Lower lobe of right lung (tissue), 2 donors: ENCODE data around the gene CKLF. TPM values are rescaled to one million over a fixed set of nuclear protein-coding genes. Genes with fewer than 3 reads are reported as not detected.

Source experiments
- ATAC-seq, 2 donors: fragments of 200-7000 bp; cut with Tn5 transposase; one replicate each; pipeline ENCODE4 v1.9.1; 2020 to 2022; ENCODE audit warnings: mild to moderate bottlenecking in 2 of 2, moderate library complexity in 2 of 2
- DNase-seq: peaks from one replicate; pipeline ENCODE4 v3.0.0-alpha.2; 2020
- H3K27ac ChIP-seq: fragments of 200-600 bp; one replicate; pipeline ENCODE4 v1.8.0; 2022
- H3K27me3 ChIP-seq: fragments of 200-600 bp; one replicate; pipeline ENCODE4 v1.8.0; 2022; ENCODE audit warnings: low read depth
- H3K36me3 ChIP-seq: fragments of 200-600 bp; one replicate; pipeline ENCODE4 v1.8.0; 2022; ENCODE audit warnings: mild to moderate bottlenecking
- H3K4me1 ChIP-seq: fragments of 200-600 bp; one replicate; pipeline ENCODE4 v1.8.0; 2022
- H3K4me3 ChIP-seq: fragments of 200-600 bp; one replicate; pipeline ENCODE4 v1.8.0; 2022; ENCODE audit warnings: mild to moderate bottlenecking
- H3K9me3 ChIP-seq: fragments of 200-600 bp; one replicate; pipeline ENCODE4 v1.8.0; 2022
- intact Hi-C: fragments of 100-400 bp; cut with DNase I; formaldehyde crosslinking; loops from one replicate; pipeline ENCODE4 v1.11.0; 2022
- total RNA-seq: library from RNA; stranded (reverse); fragmentation: NEBNext Ultra II Directional; extraction: Animal tissue kit (Norgen Biotek cat#: 25700); gene quantifications from one replicate; pipeline ENCODE4 v1.2.1, GENCODE V29; 2021
- TF ChIP-seq, protein P1 (sequence below): fragments of 200-600 bp; IDR thresholded peaks from one replicate; pipeline ENCODE4 v1.8.0; 2022; ENCODE audit warnings: antibody characterized with exemption, mild to moderate bottlenecking
- donor health status: DM: no; HTN: yes; CAD: no; lungs with severe emphysema.

Gene CKLF
- total RNA-seq, 1 donor from 2014 or later = 64.9 TPM

DNA sequence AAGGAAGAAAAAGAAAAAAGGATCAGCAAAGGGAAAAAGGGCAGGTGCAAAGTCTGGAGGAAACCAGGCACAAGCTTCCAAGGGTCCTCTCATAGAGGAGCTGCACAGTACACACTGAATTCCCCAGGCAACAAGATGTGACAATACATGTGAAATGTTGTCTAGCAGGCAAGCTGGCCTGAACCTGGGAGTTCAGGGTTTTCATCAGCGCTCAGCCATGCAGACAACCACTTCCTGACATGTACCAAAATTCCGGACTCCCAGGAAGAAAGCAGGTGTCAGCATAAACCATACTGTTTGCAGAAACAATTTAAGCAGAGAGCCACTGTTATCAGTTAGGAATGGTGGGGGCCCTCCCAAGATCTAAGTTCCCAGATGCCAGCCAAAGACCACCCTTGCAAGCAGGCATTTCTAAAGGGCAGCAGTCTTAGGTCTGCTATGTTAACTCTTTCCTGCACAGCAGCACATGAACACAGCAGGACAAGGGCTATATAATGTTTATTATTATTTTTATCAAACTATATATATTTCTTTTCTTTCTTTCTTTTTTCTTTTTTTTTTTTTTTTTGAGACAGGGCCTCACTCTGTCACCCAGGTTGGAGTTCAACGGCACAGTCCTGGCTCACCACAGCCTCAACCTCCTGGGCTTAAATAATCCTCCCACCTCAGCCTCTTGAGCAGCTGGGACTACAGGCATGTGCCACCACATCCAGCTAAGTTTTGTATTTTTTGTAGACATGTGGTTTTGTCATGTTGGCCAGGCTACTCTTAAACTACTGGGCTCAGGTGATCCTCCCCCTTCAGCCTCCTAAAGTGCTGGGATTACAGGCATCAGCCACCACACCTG lies 12.5 kb upstream of the CKLF start:
- Histone ChIP-seq H3K27ac (no peak overlapping the region), H3K27me3 (no peaks in the 10 kb centered on the region), H3K4me3 (no peak overlapping the region), H3K4me1 (peaks cover 16% of the 10 kb centered on the region), H3K36me3 (peaks cover 68% of the 10 kb centered on the region), H3K9me3 (no peaks in the 10 kb centered on the region)
- intact Hi-C loops = no loop called here
- TF ChIP-seq, protein P1, sequence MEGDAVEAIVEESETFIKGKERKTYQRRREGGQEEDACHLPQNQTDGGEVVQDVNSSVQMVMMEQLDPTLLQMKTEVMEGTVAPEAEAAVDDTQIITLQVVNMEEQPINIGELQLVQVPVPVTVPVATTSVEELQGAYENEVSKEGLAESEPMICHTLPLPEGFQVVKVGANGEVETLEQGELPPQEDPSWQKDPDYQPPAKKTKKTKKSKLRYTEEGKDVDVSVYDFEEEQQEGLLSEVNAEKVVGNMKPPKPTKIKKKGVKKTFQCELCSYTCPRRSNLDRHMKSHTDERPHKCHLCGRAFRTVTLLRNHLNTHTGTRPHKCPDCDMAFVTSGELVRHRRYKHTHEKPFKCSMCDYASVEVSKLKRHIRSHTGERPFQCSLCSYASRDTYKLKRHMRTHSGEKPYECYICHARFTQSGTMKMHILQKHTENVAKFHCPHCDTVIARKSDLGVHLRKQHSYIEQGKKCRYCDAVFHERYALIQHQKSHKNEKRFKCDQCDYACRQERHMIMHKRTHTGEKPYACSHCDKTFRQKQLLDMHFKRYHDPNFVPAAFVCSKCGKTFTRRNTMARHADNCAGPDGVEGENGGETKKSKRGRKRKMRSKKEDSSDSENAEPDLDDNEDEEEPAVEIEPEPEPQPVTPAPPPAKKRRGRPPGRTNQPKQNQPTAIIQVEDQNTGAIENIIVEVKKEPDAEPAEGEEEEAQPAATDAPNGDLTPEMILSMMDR = no peak
- no peak for ATAC-seq
- no peak for DNase-seq

DNA sequence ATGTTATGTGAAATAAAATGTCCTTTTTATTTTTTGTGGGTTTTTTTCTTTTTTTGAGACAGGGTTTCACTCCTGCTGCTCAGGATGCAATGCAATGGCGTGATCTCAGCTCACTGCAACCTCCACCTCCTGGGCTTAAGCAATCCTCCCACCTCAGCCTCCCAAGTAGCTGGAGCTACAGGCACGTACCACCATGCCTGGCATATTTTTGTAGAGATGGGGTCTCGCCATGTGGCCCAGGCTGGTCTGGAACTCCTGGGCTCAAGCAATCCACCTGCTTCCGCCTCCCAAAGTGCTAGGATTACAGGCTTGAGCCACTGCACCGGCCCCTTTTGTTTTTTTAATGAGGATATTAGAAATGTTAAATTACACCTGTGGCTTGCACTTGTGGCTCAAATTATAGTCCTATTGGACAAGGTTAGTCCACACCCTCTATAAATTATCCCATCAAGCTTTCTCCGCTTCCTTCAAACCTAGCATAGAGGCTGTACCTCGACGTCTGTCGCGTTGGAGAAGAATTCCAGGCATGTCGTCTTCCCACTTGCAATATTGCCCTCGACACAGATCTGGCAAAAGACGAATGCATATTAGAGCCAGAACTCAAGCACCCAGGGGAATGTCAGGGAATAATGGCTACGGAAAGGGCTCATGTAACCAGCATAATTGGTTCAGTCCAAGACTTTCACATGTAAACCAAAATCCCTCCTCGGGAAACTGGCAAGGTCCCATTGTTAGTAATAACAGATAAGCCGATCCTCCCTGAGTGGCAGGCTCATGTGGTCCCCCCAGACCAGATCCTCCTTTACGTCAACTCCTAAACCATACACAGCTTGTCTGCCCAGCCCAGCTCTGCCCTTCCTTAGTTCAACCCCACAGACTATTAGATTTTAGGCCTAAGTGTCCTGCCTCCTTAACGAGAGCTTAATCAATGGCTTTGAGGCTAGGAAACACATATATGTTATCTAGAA lies 10.7 kb upstream of the CKLF start:
- ATAC-seq (no peak), DNase-seq (no peak)
- H3K9me3 ChIP-seq = no peaks in the 10 kb centered on the region
- H3K4me3 ChIP-seq = no peak overlapping the region
- peaks cover 16% of the 10 kb centered on the region for H3K4me1 ChIP-seq
- H3K27ac ChIP-seq = no peak overlapping the region
- peaks cover 54% of the 10 kb centered on the region for H3K36me3 ChIP-seq
- no peaks in the 10 kb centered on the region for H3K27me3 ChIP-seq
- intact Hi-C loops = no loop called here
- TF ChIP-seq, protein P1 = no peak

DNA sequence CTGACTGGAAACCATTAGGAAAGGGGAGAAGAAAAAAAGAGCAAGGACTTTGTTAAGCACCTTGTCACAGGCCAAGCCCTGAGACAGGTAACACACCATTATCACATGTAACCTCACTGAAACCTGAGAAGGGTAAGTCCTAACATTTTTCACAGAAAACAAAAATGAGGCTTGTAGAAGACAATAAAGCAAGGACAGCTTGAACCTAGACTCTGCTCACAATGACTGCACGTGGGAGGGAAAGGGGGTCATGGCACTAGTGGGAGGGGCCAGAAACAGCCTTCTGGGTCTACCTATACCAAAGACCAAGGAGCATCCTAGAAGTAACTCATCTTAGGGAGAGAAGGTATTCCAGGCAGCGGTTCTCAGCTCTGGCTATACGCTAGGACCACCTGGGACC lies 10.0 kb upstream of the CKLF start:
- intact Hi-C loops = no loop called here

DNA sequence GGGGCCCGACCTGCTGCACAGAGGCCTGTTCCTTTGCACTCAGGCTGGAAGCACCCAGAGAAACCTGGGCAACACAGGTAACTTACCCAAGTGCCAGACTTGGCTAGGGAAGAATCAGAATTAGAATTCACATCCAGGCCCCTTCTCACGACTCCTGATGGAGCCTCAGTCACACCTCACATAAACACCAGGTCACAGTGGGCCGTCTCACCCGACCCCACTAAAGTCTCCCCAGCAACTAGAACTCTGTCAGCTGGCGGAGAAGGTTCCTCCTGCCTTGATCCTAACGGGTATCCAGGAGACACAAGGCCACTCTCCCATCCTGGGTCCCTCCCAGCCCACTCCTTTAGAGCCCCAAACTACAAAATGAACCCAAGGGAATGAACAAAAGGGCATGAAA lies 8.8 kb upstream of the CKLF start:
- H3K9me3 ChIP-seq = no peaks in the 10 kb centered on the region
- DNase-seq = no peak
- no peak overlapping the region for H3K27ac ChIP-seq
- intact Hi-C loops = no loop called here
- TF ChIP-seq, protein P1 = no peak
- ATAC-seq = no peak
- no peak overlapping the region for H3K4me3 ChIP-seq
- no peaks in the 10 kb centered on the region for H3K27me3 ChIP-seq
- peaks cover 25% of the 10 kb centered on the region for H3K4me1 ChIP-seq
- peaks cover 36% of the 10 kb centered on the region for H3K36me3 ChIP-seq

More for the DNA sequence above, 10.0 kb upstream of the CKLF start:
- H3K36me3 ChIP-seq = peaks cover 47% of the 10 kb centered on the region
- H3K4me1 ChIP-seq = peaks cover 16% of the 10 kb centered on the region
- DNase-seq (no peak), ATAC-seq (no peak)
- TF ChIP-seq, protein P1 = no peak
- no peaks in the 10 kb centered on the region for H3K9me3 ChIP-seq
- H3K27me3 ChIP-seq = no peaks in the 10 kb centered on the region
- H3K4me3 ChIP-seq = no peak overlapping the region
- no peak overlapping the region for H3K27ac ChIP-seq

DNA sequence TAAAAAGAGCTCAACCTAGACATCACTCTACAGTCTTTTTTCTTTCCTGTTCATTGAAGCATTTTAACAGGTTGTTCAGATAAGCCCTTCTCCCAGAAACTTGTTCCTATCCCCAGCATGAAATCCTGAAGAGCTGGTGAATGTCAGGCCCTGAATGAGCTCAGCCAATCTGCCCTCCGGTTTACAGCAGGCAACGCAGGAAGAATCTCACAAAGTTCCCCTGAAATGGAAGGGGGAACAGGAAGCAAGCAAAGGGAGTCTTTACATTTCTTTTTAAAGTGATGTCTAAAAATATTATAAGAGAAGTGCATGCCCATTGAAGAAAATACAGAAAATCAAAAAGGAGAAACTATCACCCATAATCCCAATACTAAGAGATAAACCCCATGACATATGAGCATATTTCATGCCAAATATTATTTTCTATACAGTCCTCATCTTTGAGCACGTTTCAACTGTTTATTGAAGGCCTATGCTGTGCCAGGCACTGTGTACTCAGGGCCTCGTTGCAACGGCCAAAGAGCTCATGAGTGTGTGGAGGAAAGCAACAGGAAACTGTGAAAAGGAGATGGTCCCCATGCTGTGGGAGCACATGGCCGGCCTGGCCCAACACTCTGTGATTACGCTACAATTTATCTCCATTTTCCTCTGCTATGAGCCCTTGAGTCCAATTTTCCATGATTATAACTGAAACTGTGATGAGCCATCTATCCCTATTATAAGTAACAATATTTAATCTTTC lies 8.2 kb upstream of the CKLF start:
- H3K27ac ChIP-seq = no peak overlapping the region
- peaks cover 26% of the 10 kb centered on the region for H3K4me1 ChIP-seq

More for the DNA sequence above, 8.2 kb upstream of the CKLF start:
- TF ChIP-seq, protein P1 = no peak
- Histone ChIP-seq H3K27me3 (no peaks in the 10 kb centered on the region), H3K9me3 (no peaks in the 10 kb centered on the region), H3K36me3 (peaks cover 36% of the 10 kb centered on the region), H3K4me3 (no peak overlapping the region)
- ATAC-seq = no peak
- intact Hi-C loops = no loop called here
- DNase-seq = no peak
